ENCODE data around the gene MRGPRF.

Gene MRGPRF

GRCh38 chr11:69040051-69040450, 27.0 kb upstream of the MRGPRF start:
- no peak overlapping the region for H3K4me3 ChIP-seq (replicated peaks; ENCODE audit: low read depth, low read length)
- no peak for DNase-seq (ENCODE audit: low read depth)
- no peak for TF ChIP-seq CTCF (IDR thresholded peaks at IDR 0.05; ENCODE audit: low read length, missing control alignments)

GRCh38 chr11:69039501-69039900, 26.5 kb upstream of the MRGPRF start:
- DNase-seq (ENCODE audit: low read depth), result no peak
- TF ChIP-seq CTCF (IDR thresholded peaks at IDR 0.05; ENCODE audit: low read length, missing control alignments), result no peak
- H3K4me3 ChIP-seq (replicated peaks; ENCODE audit: low read depth, low read length), result no peak overlapping the region

- no peak overlapping the region for H3K4me3 ChIP-seq (replicated peaks; ENCODE audit: low read depth, low read length)
- no peak for DNase-seq (ENCODE audit: low read depth)
- TF ChIP-seq CTCF (IDR thresholded peaks at IDR 0.05; ENCODE audit: low read length, missing control alignments), result no peak
Measured at GRCh38 chr11:69037544-69037943, 24.5 kb upstream of the MRGPRF start.

- no peak overlapping the region for H3K4me3 ChIP-seq (replicated peaks; ENCODE audit: low read depth, low read length)
- TF ChIP-seq CTCF (IDR thresholded peaks at IDR 0.05; ENCODE audit: low read length, missing control alignments), result no peak
- DNase-seq (ENCODE audit: low read depth), result no peak
Measured at GRCh38 chr11:69037074-69037473, 24.0 kb upstream of the MRGPRF start.

GRCh38 chr11:69035946-69036340, 22.9 kb upstream of the MRGPRF start:
- TF ChIP-seq CTCF (IDR thresholded peaks at IDR 0.05; ENCODE audit: low read length, missing control alignments), result no peak
- no peak for DNase-seq (ENCODE audit: low read depth)
- no peak overlapping the region for H3K4me3 ChIP-seq (replicated peaks; ENCODE audit: low read depth, low read length)

GRCh38 chr11:69035150-69035945, 22.3 kb upstream of the MRGPRF start:
- no peak for TF ChIP-seq CTCF (IDR thresholded peaks at IDR 0.05; ENCODE audit: low read length, missing control alignments)
- no peak for DNase-seq (ENCODE audit: low read depth)
- H3K4me3 ChIP-seq (replicated peaks; ENCODE audit: low read depth, low read length), result no peak overlapping the region
